ENCODE measurements around the gene MPG. TPM values are rescaled to one million over a fixed set of nuclear protein-coding genes. Genes with fewer than 3 reads are reported as not detected.
"Not testable (repeated sequence)": the region's sequence is repeated elsewhere in the genome, so short reads cannot be mapped to it uniquely, and the experiment has no call there.

The MPG gene
- total RNA-seq, 1 donor from 2014 or later, result 43.4 TPM

- Mint-ChIP-seq H3K4me1 (no peaks in the 10 kb centered on the region), H3K36me3 (peaks cover 39% of the 10 kb centered on the region), H3K4me3 (no peak overlapping the region), H3K27ac (no peak overlapping the region), H3K27me3 (ENCODE audit: low read depth) (no peaks in the 10 kb centered on the region), H3K9me3 (peaks cover 5% of the 10 kb centered on the region)
- TF ChIP-seq, protein P1, sequence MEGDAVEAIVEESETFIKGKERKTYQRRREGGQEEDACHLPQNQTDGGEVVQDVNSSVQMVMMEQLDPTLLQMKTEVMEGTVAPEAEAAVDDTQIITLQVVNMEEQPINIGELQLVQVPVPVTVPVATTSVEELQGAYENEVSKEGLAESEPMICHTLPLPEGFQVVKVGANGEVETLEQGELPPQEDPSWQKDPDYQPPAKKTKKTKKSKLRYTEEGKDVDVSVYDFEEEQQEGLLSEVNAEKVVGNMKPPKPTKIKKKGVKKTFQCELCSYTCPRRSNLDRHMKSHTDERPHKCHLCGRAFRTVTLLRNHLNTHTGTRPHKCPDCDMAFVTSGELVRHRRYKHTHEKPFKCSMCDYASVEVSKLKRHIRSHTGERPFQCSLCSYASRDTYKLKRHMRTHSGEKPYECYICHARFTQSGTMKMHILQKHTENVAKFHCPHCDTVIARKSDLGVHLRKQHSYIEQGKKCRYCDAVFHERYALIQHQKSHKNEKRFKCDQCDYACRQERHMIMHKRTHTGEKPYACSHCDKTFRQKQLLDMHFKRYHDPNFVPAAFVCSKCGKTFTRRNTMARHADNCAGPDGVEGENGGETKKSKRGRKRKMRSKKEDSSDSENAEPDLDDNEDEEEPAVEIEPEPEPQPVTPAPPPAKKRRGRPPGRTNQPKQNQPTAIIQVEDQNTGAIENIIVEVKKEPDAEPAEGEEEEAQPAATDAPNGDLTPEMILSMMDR (IDR thresholded peaks at IDR 0.05; ENCODE audit: unreplicated experiment), result no peak
- no peak for DNase-seq (ENCODE audit: low spot score in 2 of 2, unreplicated experiment in 2 of 2)
Observed at GRCh38 chr16:41439-42068, 36.5 kb upstream of the MPG start.

- TF ChIP-seq, protein P1 (IDR thresholded peaks at IDR 0.05; ENCODE audit: unreplicated experiment), result no peak
- no peak overlapping the region for H3K27ac Mint-ChIP-seq
- no peaks in the 10 kb centered on the region for H3K4me1 Mint-ChIP-seq
- H3K9me3 Mint-ChIP-seq, result peaks cover 5% of the 10 kb centered on the region
- no peak for DNase-seq (ENCODE audit: low spot score in 2 of 2, unreplicated experiment in 2 of 2)
- H3K4me3 Mint-ChIP-seq, result no peak overlapping the region
- H3K36me3 Mint-ChIP-seq, result peaks cover 40% of the 10 kb centered on the region
- no peaks in the 10 kb centered on the region for H3K27me3 Mint-ChIP-seq (ENCODE audit: low read depth)
Observed at GRCh38 chr16:42069-42457, 36.0 kb upstream of the MPG start.

DNA sequence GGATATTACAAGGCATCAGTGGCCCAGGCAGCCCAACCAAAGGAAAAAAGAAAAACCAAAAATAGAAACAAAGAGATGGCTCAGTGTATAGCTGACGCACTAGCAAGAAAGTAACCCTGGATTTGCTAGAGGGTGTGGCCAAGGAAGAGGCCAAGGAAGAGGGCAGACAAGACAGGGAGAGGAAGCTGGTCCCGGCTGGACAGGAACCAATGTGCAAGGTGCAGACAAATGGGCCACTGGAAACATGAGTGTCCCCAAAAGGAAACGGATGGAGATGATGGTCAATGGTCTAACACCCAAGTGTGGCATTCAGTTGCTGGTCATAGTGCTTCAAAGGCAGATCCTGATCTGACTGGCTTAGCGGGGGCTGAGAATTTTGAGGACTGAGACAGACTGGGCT, 35.3 kb upstream of the MPG start:
- no peak for DNase-seq (ENCODE audit: low spot score in 2 of 2, unreplicated experiment in 2 of 2)
- Mint-ChIP-seq H3K27me3 (ENCODE audit: low read depth) (no peaks in the 10 kb centered on the region), H3K36me3 (peaks cover 44% of the 10 kb centered on the region), H3K9me3 (peaks cover 5% of the 10 kb centered on the region), H3K27ac (no peak overlapping the region), H3K4me3 (no peak overlapping the region), H3K4me1 (no peaks in the 10 kb centered on the region)
- TF ChIP-seq, protein P1 (IDR thresholded peaks at IDR 0.05; ENCODE audit: unreplicated experiment), result no peak

GRCh38 chr16:43294-43693, 34.7 kb upstream of the MPG start:
- H3K4me3 Mint-ChIP-seq, result no peak overlapping the region
- H3K9me3 Mint-ChIP-seq, result peaks cover 5% of the 10 kb centered on the region
- H3K27ac Mint-ChIP-seq, result no peak overlapping the region
- TF ChIP-seq, protein P1 (IDR thresholded peaks at IDR 0.05; ENCODE audit: unreplicated experiment), result no peak
- H3K27me3 Mint-ChIP-seq (ENCODE audit: low read depth), result no peaks in the 10 kb centered on the region
- peaks cover 47% of the 10 kb centered on the region for H3K36me3 Mint-ChIP-seq
- H3K4me1 Mint-ChIP-seq, result no peaks in the 10 kb centered on the region
- DNase-seq (ENCODE audit: low spot score in 2 of 2, unreplicated experiment in 2 of 2), result no peak

- Mint-ChIP-seq H3K36me3 (peaks cover 46% of the 10 kb centered on the region), H3K27me3 (ENCODE audit: low read depth) (no peaks in the 10 kb centered on the region), H3K4me1 (no peaks in the 10 kb centered on the region), H3K4me3 (no peak overlapping the region), H3K9me3 (peaks cover 5% of the 10 kb centered on the region), H3K27ac (no peak overlapping the region)
- no peak for DNase-seq (ENCODE audit: low spot score in 2 of 2, unreplicated experiment in 2 of 2)
- TF ChIP-seq, protein P1 (IDR thresholded peaks at IDR 0.05; ENCODE audit: unreplicated experiment), result no peak
Observed at GRCh38 chr16:44655-45054, 33.4 kb upstream of the MPG start.

GRCh38 chr16:45454-45853, 32.6 kb upstream of the MPG start:
- Mint-ChIP-seq H3K9me3 (peaks cover 5% of the 10 kb centered on the region), H3K4me3 (no peak overlapping the region), H3K27me3 (ENCODE audit: low read depth) (no peaks in the 10 kb centered on the region), H3K36me3 (peaks cover 49% of the 10 kb centered on the region), H3K27ac (no peak overlapping the region), H3K4me1 (no peaks in the 10 kb centered on the region)
- TF ChIP-seq, protein P1 (IDR thresholded peaks at IDR 0.05; ENCODE audit: unreplicated experiment), result no peak
- no peak for DNase-seq (ENCODE audit: low spot score in 2 of 2, unreplicated experiment in 2 of 2)

DNA sequence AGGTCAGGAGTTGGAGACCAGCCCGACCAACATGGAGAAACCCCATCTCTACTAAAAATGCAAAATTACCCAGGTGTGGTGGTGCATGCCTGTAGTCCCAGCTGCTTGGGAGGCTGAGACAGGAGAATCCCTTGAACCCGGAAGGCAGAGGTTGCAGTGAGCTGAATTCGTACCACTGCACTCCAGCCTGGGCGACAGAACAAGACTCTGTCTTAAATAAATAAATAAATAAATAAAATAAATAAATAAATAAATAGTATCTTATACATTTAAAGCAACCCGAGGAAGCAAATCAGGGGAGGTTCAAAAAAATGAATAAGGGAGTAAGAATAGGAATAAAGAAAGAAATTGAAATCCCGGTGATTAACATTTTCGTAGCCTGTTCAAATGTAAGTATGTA, 31.5 kb upstream of the MPG start:
- H3K36me3 Mint-ChIP-seq, result peaks cover 53% of the 10 kb centered on the region
- not testable (repeated sequence) for H3K4me1 Mint-ChIP-seq; H3K27me3 Mint-ChIP-seq (ENCODE audit: low read depth); DNase-seq (ENCODE audit: low spot score in 2 of 2, unreplicated experiment in 2 of 2); H3K4me3 Mint-ChIP-seq; H3K9me3 Mint-ChIP-seq; H3K27ac Mint-ChIP-seq
